Measurements from ENCODE around the gene DGUOK. TPM values are rescaled to one million over a fixed set of nuclear protein-coding genes. Genes with fewer than 3 reads are reported as not detected.
A peak's percentile ranks its signal among the peaks of the same experiment; 100 is the strongest.

Gene DGUOK
- total RNA-seq, 1 experiment from 2014 or later, result 89.7 TPM

- no peak for DNase-seq (ENCODE audit: low read depth)
Observed at GRCh38 chr2:73979021-73979420, 52.3 kb downstream of the DGUOK start.

GRCh38 chr2:73979686-73980085 is 53.0 kb downstream of the DGUOK start:
- peak; percentile 90 for DNase-seq (ENCODE audit: low read depth)

- no peak for DNase-seq (ENCODE audit: low read depth)
Observed at GRCh38 chr2:73980566-73980965, 53.9 kb downstream of the DGUOK start.

- no peak for DNase-seq (ENCODE audit: low read depth)
Observed at GRCh38 chr2:73981081-73982001, 54.7 kb downstream of the DGUOK start.

GRCh38 chr2:73982140-73982617 is 55.5 kb downstream of the DGUOK start:
- no peak for DNase-seq (ENCODE audit: low read depth)

GRCh38 chr2:73983322-73984202 is 56.9 kb downstream of the DGUOK start:
- DNase-seq (ENCODE audit: low read depth), result no peak

GRCh38 chr2:73984203-73984921 is 57.7 kb downstream of the DGUOK start, which contains the start of gene TET3:
Gene TET3, plus strand, starts transcription at chr2:73984910. Its CDS starts 1,494 bp downstream, at chr2:73986404.
- DNase-seq (ENCODE audit: low read depth), result no peak

- no peak for DNase-seq (ENCODE audit: low read depth)
Observed at GRCh38 chr2:73984922-73985307, 58.2 kb downstream of the DGUOK start.

- DNase-seq (ENCODE audit: low read depth), result peak; percentile 32
Observed at GRCh38 chr2:73985308-73986084, 58.8 kb downstream of the DGUOK start.

GRCh38 chr2:73986085-73986681 is 59.5 kb downstream of the DGUOK start:
- DNase-seq (ENCODE audit: low read depth), result no peak

- DNase-seq (ENCODE audit: low read depth), result no peak
Observed at GRCh38 chr2:73987109-73987947, 60.6 kb downstream of the DGUOK start.

- DNase-seq (ENCODE audit: low read depth), result no peak
Observed at GRCh38 chr2:73987948-73988700, 61.4 kb downstream of the DGUOK start.

- DNase-seq (ENCODE audit: low read depth), result no peak
Observed at GRCh38 chr2:73989972-73990371, 63.3 kb downstream of the DGUOK start.

GRCh38 chr2:73990531-73990930 is 63.9 kb downstream of the DGUOK start:
- DNase-seq (ENCODE audit: low read depth), result no peak

- DNase-seq (ENCODE audit: low read depth), result no peak
Observed at GRCh38 chr2:73992036-73992435, 65.4 kb downstream of the DGUOK start.

- peak; percentile 66 for DNase-seq (ENCODE audit: low read depth)
Observed at GRCh38 chr2:73993376-73993775, 66.7 kb downstream of the DGUOK start.

- no peak for DNase-seq (ENCODE audit: low read depth)
Observed at GRCh38 chr2:73993778-73994177, 67.1 kb downstream of the DGUOK start.

- DNase-seq (ENCODE audit: low read depth), result no peak
Observed at GRCh38 chr2:73994178-73994831, 67.6 kb downstream of the DGUOK start.

All from HT1080 (cell line).